ENCODE measurements around the gene HAUS5. TPM values are rescaled to one million over a fixed set of nuclear protein-coding genes. Genes with fewer than 3 reads are reported as not detected.

Gene HAUS5, protein sequence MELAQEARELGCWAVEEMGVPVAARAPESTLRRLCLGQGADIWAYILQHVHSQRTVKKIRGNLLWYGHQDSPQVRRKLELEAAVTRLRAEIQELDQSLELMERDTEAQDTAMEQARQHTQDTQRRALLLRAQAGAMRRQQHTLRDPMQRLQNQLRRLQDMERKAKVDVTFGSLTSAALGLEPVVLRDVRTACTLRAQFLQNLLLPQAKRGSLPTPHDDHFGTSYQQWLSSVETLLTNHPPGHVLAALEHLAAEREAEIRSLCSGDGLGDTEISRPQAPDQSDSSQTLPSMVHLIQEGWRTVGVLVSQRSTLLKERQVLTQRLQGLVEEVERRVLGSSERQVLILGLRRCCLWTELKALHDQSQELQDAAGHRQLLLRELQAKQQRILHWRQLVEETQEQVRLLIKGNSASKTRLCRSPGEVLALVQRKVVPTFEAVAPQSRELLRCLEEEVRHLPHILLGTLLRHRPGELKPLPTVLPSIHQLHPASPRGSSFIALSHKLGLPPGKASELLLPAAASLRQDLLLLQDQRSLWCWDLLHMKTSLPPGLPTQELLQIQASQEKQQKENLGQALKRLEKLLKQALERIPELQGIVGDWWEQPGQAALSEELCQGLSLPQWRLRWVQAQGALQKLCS
- 2.8 and 3.6 TPM in 2 replicates for total RNA-seq

DNA sequence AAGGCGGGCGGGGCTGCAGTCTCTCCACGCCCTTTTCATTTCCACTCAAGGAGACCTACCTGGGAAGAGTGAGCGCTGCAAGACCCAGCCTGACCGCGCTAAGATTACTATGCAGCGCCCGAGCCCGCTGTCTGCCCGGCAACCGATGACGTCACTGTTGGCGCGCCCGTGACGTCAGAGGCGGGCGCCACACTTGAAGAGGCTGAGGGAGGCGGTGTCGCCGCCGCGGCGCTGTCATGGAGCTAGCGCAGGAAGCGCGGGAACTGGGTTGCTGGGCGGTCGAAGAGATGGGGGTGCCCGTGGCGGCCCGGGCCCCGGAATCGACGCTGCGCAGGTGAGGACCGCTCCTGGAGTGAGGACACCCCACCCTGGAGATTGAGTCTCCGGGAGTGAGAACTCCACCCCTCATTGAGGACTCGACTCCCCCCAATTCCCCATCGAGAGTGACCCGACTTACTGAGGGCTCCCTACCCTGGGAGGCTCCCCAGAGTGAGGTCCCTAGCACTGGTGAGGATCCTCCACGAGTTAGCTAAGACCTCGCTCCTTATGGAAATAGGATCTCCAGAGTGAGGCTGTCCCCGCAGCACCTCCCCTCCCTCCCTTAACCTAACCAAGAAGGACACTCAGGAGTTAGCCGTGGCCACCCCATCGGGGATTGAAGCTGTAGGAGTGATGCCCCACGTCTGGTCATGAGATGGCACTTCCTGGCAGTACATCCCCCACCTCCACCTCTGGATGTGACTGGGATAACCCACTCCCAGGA lies at the start of gene HAUS5:
HAUS5 (plus strand) TSS at position 177 of the 763 bp plus-strand sequence; CDS start at position 237, 60 bp downstream.

DNA sequence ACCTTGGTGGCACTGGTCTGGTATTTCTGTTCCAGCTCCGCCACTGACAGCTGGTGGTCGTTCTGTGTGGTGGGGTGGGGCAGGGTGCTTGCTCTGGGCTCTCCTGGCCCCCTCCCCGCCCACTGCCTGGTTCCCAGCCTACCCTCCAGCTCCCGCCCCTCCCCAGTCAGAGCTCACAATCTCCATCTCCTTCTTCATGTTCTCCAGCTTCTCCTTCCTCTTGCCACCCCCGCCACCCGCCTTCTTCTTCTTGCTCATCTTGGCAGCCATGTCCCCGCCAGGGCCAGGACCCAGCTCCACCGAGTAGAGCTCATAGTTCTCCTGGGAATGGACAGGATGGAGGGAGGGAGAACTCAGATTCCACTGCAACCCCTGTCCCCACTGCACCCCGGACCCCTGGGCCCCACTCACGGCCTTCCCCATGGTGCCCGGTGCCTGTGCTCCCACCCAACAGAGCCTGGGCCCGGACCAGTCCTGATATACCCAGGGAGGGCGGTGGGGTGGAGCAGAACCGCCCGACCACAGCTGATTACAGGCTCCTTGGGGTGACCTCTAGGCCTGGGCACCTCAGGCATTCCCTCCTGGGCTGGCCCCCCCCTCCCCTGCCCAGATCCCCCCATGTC lies 49.2 kb upstream of the HAUS5 start, which contains the start of gene ATP4A:
ATP4A (minus strand) TSS at position 452 of the 623 bp plus-strand sequence; CDS start at position 423, 29 bp downstream.

DNA sequence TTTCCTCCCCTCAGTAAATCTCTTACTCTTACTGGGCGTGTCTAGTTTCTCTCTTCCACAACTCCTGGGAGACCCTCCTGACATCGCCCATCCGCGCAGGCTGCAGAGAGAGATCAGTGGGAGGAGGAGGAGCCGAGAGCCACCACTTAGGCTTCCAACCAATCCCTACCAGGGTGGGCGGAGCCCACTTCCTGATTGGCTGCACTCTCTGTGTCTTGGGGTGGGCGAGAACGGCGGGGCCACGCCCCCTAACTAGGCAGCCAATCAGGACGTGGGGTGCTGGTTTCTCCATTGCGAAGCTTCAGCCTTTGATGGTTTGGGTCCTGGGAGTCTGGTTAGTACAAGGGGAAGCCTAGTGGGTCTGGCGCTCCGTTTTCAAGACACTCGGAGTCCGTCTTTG lies 26.7 kb upstream of the HAUS5 start, which contains the start of gene PMIS2:
PMIS2 (plus strand) TSS at position 326 of the 400 bp plus-strand sequence. CDS start 87 bp downstream, outside the sequence.

DNA sequence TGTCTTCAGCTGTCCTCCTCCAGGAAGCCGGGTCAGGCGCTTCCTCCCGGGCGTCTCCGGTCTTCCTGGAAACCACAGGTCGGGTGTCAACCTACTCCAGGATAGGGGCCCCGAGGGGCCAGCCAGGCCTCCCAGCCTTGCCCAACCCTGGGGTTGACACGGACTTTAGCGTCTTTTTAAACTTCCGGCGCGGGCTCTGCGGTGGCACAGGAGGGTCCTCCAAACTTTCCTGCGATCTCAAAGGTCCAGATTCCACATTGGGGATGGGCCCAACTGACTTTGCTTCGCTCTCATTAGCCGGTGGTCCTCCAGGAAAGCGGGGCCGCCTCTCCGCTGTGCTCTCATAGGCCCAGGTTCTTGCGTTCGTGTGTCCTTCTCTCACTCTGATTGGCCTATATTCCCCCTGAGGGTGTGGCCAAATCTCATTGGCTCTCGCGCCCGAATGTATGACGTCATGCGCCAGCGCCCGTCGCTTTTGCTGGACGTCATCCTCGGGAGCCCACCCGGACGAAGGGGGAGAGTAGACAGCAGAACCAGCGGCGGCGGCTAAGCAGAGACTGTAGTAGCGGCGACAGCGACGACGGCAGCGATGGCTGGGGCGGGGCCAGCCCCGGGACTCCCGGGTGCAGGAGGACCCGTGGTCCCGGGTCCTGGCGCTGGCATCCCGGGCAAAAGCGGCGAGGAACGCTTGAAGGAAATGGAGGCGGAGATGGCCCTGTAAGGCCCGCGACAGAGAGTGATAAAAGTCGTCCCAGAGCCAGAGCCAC lies 16.2 kb downstream of the HAUS5 start, which contains the start of gene RBM42:
RBM42 (plus strand) TSS at position 472 of the 767 bp plus-strand sequence; CDS start at position 590, 118 bp downstream.

DNA sequence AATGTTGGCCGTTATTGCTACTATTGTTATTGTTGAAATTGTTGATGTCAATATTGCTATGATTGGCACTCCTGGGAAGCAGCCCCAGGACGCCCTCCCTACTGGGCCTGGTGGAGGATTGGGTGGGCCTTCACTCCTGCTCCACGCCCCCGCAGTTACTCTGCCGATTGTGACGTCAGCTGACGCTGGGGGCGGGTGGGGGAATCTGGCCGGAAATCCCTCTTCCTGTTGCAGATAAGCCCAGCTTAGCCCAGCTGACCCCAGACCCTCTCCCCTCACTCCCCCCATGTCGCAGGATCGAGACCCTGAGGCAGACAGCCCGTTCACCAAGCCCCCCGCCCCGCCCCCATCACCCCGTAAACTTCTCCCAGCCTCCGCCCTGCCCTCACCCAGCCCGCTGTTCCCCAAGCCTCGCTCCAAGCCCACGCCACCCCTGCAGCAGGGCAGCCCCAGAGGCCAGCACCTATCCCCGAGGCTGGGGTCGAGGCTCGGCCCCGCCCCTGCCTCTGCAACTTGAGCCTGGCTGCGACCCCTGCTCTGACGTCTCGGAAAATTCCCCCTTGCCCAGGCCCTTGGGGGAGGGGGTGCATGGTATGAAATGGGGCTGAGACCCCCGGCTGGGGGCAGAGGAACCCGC lies 29.1 kb downstream of the HAUS5 start, which contains the start of gene ETV2:
ETV2 (plus strand) TSS at position 231 of the 637 bp plus-strand sequence. CDS start 716 bp downstream, outside the sequence.

DNA sequence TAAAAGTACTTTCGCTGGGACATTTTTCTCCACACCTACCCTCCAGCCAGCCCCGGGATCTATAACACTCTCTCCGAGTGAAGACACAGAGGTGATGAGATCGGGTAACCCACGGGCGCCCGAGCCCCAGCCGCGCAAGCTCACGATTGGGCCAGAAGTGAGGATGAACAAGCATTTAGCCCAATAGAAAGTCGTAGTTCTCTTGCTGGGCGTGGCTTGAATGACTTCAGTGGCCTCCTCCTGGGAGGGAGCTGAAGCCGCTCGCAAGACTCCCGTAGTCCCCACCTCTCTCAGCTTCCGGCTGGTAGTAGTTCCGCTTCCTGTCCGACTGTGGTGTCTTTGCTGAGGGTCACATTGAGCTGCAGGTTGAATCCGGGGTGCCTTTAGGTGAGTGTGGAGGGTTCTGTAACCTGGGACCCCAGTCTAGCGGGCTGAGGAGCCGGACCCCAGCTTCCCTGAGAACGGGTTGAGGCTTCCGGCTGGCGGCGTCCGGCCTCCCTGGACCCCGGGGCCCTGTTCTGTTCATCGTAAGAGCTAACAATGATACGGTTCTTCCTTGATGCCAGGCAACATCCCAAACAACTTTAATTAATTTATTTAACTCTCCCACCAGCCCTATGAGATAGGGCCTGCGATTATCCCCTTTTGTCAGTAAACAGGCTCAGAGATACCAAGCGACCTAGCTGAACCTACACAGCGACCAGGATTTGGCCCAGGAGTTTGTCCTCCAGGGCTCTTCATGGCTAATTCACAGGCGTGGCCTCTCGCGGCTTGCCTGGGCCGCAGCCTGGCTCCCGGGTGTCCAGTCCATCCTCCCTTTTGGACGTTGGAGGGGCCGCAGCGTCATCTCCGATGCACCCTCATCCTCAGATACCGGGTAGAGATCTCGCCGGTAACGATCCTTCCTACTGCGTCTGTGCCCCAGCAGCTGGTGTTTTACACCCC lies 35.8 kb downstream of the HAUS5 start, which contains the start of gene COX6B1:
COX6B1 (plus strand) TSS at position 307 of the 945 bp plus-strand sequence. CDS start 2,921 bp downstream, outside the sequence.

DNA sequence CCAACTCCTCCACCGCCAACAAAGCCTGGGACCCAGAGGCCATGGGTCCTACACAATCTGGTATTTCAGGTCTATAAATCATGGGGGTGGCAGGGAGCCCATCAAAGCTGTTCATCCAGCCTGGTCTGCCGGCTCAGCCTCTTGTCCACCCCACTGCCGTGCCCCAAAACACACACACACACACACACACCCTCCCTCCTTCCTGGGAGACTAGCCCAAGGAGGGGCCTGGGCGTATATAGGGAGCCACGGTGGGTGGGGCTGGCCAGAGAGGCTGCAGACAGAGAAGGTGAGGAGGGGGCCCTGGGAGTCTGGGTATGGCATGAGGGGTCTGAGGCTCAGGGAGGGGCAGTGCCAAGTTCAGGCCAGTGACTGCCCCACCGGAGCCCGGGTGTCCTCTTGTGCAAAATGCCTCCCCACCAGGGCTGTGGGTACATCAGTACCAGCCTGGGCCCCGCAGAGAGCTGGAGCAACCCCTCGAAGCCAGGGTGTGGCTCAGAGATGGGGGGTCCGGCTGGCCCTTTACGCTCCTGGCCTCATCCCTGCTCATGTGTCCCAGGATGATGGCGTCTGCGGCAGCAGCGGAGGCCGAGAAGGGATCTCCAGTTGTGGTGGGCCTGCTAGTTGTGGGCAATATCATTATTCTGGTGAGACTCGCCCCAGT lies 53.8 kb downstream of the HAUS5 start, which contains the start of gene UPK1A:
UPK1A (plus strand) TSS at position 267 of the 663 bp plus-strand sequence; CDS start at position 563, 296 bp downstream.

Other genes starting within 250 kb of the HAUS5 start
- gene GPR42, start 241.7 kb upstream of the HAUS5 start, total RNA-seq, result not detected in 2 replicates
- gene FFAR2, start 164.5 kb upstream of the HAUS5 start, total RNA-seq, result not detected in 2 replicates
- not detected in 2 replicates for gene KRTDAP, start 122.3 kb upstream of the HAUS5 start, total RNA-seq
- 9.1 and 10.6 TPM in 2 replicates for gene DMKN, start 99.1 kb upstream of the HAUS5 start, total RNA-seq
- 22.7 and 28.3 TPM in 2 replicates for gene SBSN, start 84.4 kb upstream of the HAUS5 start, total RNA-seq
- gene GAPDHS, start 79.3 kb upstream of the HAUS5 start, total RNA-seq, result not detected in 2 replicates
- 60.7 and 79.1 TPM in 2 replicates for gene TMEM147, start 67.1 kb upstream of the HAUS5 start, total RNA-seq
- not detected in 2 replicates for gene ATP4A, start 49.1 kb upstream of the HAUS5 start, total RNA-seq
- not detected in 2 replicates for gene PMIS2, start 26.6 kb upstream of the HAUS5 start, total RNA-seq
- gene RBM42, start 16.3 kb downstream of the HAUS5 start, total RNA-seq, result 59.5 and 62.7 TPM in 2 replicates
- 0.88 and 1.2 TPM in 2 replicates for gene ETV2, start 29.0 kb downstream of the HAUS5 start, total RNA-seq
- gene COX6B1, start 35.6 kb downstream of the HAUS5 start, total RNA-seq, result 457 and 613 TPM in 2 replicates
- 0.24 TPM in 1 of 2 replicates, not detected in the other for gene UPK1A, start 53.8 kb downstream of the HAUS5 start, total RNA-seq
- gene ZBTB32, start 91.8 kb downstream of the HAUS5 start, total RNA-seq, result not detected in 2 replicates
- 12.6 and 13.1 TPM in 2 replicates for gene KMT2B, start 105.3 kb downstream of the HAUS5 start, total RNA-seq
- gene IGFLR1, start 129.7 kb downstream of the HAUS5 start, total RNA-seq, result 0.37 and 9.8 TPM in 2 replicates
- gene U2AF1L4, start 132.7 kb downstream of the HAUS5 start, total RNA-seq, result 2.0 and 4.4 TPM in 2 replicates
- 33.8 and 46.2 TPM in 2 replicates for gene PSENEN, start 132.9 kb downstream of the HAUS5 start, total RNA-seq
- gene LIN37, start 135.8 kb downstream of the HAUS5 start, total RNA-seq, result 8.1 and 9.4 TPM in 2 replicates
- 140 and 169 TPM in 2 replicates for gene HSPB6, start 144.3 kb downstream of the HAUS5 start, total RNA-seq
- gene PROSER3, start 145.4 kb downstream of the HAUS5 start, total RNA-seq, result 6.1 and 6.7 TPM in 2 replicates
- 0.44 and 2.0 TPM in 2 replicates for gene ARHGAP33, start 162.8 kb downstream of the HAUS5 start, total RNA-seq
- not detected in 2 replicates for gene PRODH2, start 200.1 kb downstream of the HAUS5 start, total RNA-seq
- not detected in 2 replicates for gene NPHS1, start 239.8 kb downstream of the HAUS5 start, total RNA-seq
- 0.19 TPM in 1 of 2 replicates, not detected in the other for gene KIRREL2, start 244.2 kb downstream of the HAUS5 start, total RNA-seq

All from cardiac ventricle fibroblast (primary cell).